Keratinocyte (primary cell): Measurements from ENCODE around the gene UXS1.

Experiments used
- EZH2 ChIP-seq: IDR thresholded peaks from one replicate; pipeline ENCODE4 v1.6.1; 2012; ENCODE audit warnings: inconsistent platforms, mild to moderate bottlenecking, low read length, moderate library complexity
- TF ChIP-seq, protein P1 (sequence below), 3 experiments: IDR thresholded peaks in 1 of 3; conservative IDR thresholded peaks in 1 of 3; optimal IDR thresholded peaks in 1 of 3; 2 replicates in 2 of 3; 3 replicates in 1 of 3; pipeline versions ENCODE3 to v1.5.1; 2011; ENCODE audit warnings: low read length in 3 of 3, mild to moderate bottlenecking in 3 of 3, moderate library complexity in 2 of 3, control low read depth in 1 of 3, inconsistent platforms in 1 of 3; ENCODE audit not compliant: insufficient read depth in 2 of 3; ENCODE audit errors: extremely low read depth in 1 of 3

DNA sequence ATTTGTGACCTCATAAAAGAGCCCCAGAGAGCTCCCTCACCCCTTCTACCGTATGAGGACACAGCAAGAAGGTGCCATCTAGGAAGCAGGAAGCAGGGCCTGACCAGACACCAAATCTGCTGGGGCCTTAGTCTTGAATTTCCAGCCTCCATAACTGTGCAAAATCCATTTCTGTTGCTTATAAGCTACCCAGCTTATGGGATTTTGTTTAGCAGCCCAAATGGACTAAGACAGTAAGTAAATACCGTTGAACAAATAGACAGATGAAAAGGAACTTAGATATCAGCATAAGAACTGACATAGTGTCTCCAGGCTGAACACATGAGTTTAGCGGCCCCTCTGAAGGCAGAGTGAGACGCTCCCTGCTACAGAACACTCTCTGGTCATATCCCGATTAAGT, 130.9 kb downstream of the UXS1 start:
- TF ChIP-seq, protein P1, sequence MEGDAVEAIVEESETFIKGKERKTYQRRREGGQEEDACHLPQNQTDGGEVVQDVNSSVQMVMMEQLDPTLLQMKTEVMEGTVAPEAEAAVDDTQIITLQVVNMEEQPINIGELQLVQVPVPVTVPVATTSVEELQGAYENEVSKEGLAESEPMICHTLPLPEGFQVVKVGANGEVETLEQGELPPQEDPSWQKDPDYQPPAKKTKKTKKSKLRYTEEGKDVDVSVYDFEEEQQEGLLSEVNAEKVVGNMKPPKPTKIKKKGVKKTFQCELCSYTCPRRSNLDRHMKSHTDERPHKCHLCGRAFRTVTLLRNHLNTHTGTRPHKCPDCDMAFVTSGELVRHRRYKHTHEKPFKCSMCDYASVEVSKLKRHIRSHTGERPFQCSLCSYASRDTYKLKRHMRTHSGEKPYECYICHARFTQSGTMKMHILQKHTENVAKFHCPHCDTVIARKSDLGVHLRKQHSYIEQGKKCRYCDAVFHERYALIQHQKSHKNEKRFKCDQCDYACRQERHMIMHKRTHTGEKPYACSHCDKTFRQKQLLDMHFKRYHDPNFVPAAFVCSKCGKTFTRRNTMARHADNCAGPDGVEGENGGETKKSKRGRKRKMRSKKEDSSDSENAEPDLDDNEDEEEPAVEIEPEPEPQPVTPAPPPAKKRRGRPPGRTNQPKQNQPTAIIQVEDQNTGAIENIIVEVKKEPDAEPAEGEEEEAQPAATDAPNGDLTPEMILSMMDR (optimal IDR thresholded peaks at IDR 0.05 in 1 of 3, IDR thresholded peaks at IDR 0.05 in 1 of 3, conservative IDR thresholded peaks at IDR 0.05 in 1 of 3; ENCODE audit: extremely low read depth in 1 of 3, insufficient read depth in 2 of 3, low read length in 3 of 3) = no peak
- no peak for TF ChIP-seq EZH2
